Small intestine (tissue), 7 donors: ENCODE measurements around the gene GNB1L. TPM values are rescaled to one million over a fixed set of nuclear protein-coding genes. Genes with fewer than 3 reads are reported as not detected.

Experiments
- DNase-seq, 2 donors: peaks; one replicate each; pipeline versions ENCODE4 v3.0.0 to v3.0.0-alpha.2; 2013
- FAIRE-seq: peaks from 2 replicates; lab custom pipeline; 2012; peaks lifted over from hg19 to GRCh38; lab: Jason Lieb, UNC
- H3K27ac ChIP-seq, 3 donors: one replicate each; pipeline ENCODE4 v1.5.1; 2013; ENCODE audit warnings: low read length in 2 of 3, mild to moderate bottlenecking in 2 of 3, control low read depth in 1 of 3, inconsistent platforms in 1 of 3, low read depth in 1 of 3, moderate library complexity in 1 of 3
- H3K27me3 ChIP-seq, 3 donors: one replicate each; pipeline ENCODE4 v1.6.1; 2013; ENCODE audit warnings: low read length in 3 of 3, inconsistent platforms in 1 of 3; ENCODE audit not compliant: control insufficient read depth in 3 of 3, insufficient read depth in 3 of 3
- H3K36me3 ChIP-seq, 3 donors: one replicate each; pipeline ENCODE4 v1.6.1; 2013; ENCODE audit warnings: low read length in 3 of 3, inconsistent platforms in 1 of 3, low read depth in 1 of 3, mild to moderate bottlenecking in 1 of 3, moderate library complexity in 1 of 3; ENCODE audit not compliant: control insufficient read depth in 3 of 3, insufficient read depth in 2 of 3
- H3K4me1 ChIP-seq, 3 donors: one replicate each; pipeline ENCODE4 v1.6.1; 2013; ENCODE audit warnings: low read length in 2 of 3, inconsistent platforms in 1 of 3, low read depth in 1 of 3, mild to moderate bottlenecking in 1 of 3, moderate library complexity in 1 of 3; ENCODE audit not compliant: control insufficient read depth in 3 of 3, insufficient read depth in 2 of 3
- H3K4me3 ChIP-seq, 3 donors: one replicate each; pipeline ENCODE4 v1.5.1; 2013; ENCODE audit warnings: low read length in 3 of 3, control low read depth in 1 of 3, inconsistent platforms in 1 of 3, low read depth in 1 of 3, mild to moderate bottlenecking in 1 of 3, moderate library complexity in 1 of 3
- H3K9me3 ChIP-seq, 2 donors: one replicate each; pipeline ENCODE4 v1.6.1; 2013; ENCODE audit warnings: low read depth in 1 of 2, low read length in 1 of 2; ENCODE audit not compliant: control insufficient read depth in 2 of 2, insufficient read depth in 1 of 2
- WGBS, 3 donors: extraction: QIAGEN DNeasy Blood & Tissue Kit; methylation state at CpG; one replicate each; pipeline ENCODE4 v1.1.7; 2013; 5-methylcytosine and 5-hydroxymethylcytosine counted together
- polyA plus RNA-seq, 4 donors: library from polyadenylated mRNA; stranded (reverse) in 3 of 4; unstranded in 1 of 4; fragments of 200-250 nt in 3 of 4; fragments of 120-200 nt in 1 of 4; gene quantifications; one replicate each; pipeline versions ENCODE4 v1.2.1 to v1.2.3, GENCODE V29; 2013
- donor health status: healthy with polysubstance abuse.
- donor health status: control.
- donor health status: control.
- donor health status: Bipolar disorder and iron deficiency.
- donor health status: healthy.

Gene GNB1L
- polyA plus RNA-seq, 4 donors: 4.0 to 18.9 (median 9.8) TPM

- FAIRE-seq (no peak), DNase-seq (no peak)
- no peaks in the 10 kb centered on the region for H3K27me3 ChIP-seq
- peaks cover 0 to 66% (median 0%) of the 10 kb centered on the region in 3 donors for H3K36me3 ChIP-seq
- no peak overlapping the region for H3K27ac ChIP-seq
- no peaks in the 10 kb centered on the region for H3K9me3 ChIP-seq
- H3K4me3 ChIP-seq: no peak overlapping the region
- 92 to 95% (median 93%) methylated on average over 13 of the region's 13 CpGs for WGBS, 3 donors
- H3K4me1 ChIP-seq: peaks cover 0 to 7% (median 0%) of the 10 kb centered on the region in 3 donors
Measured at GRCh38 chr22:19879246-19879570, 24.5 kb upstream of the GNB1L start.

- Histone ChIP-seq H3K4me1 (peaks cover 0 to 7% (median 0%) of the 10 kb centered on the region in 3 donors), H3K36me3 (peaks cover 0 to 69% (median 0%) of the 10 kb centered on the region in 3 donors), H3K9me3 (no peaks in the 10 kb centered on the region), H3K27ac (no peak overlapping the region), H3K27me3 (no peaks in the 10 kb centered on the region), H3K4me3 (no peak overlapping the region)
- FAIRE-seq (no peak), DNase-seq (no peak)
- WGBS, 3 donors: 88 to 93% (median 89%) methylated on average over 16 of the region's 16 CpGs
Measured at GRCh38 chr22:19878461-19879245, 24.0 kb upstream of the GNB1L start.

- FAIRE-seq (no peak), DNase-seq (no peak)
- Histone ChIP-seq H3K27me3 (no peaks in the 10 kb centered on the region), H3K9me3 (no peaks in the 10 kb centered on the region), H3K4me3 (no peak overlapping the region), H3K4me1 (peaks cover 0 to 7% (median 0%) of the 10 kb centered on the region in 3 donors), H3K36me3 (peaks cover 0 to 64% (median 0%) of the 10 kb centered on the region in 3 donors), H3K27ac (no peak overlapping the region)
- WGBS, 3 donors: 90 to 91% (median 90%) methylated on average over 20 of the region's 20 CpGs
Measured at GRCh38 chr22:19877626-19878339, 23.1 kb upstream of the GNB1L start.

GRCh38 chr22:19876941-19877625, 22.4 kb upstream of the GNB1L start:
- H3K27me3 ChIP-seq: no peaks in the 10 kb centered on the region
- no peak overlapping the region for H3K4me3 ChIP-seq
- H3K9me3 ChIP-seq: no peaks in the 10 kb centered on the region
- no peak for FAIRE-seq
- 89 to 93% (median 92%) methylated on average over 12 to 18 of the region's 18 CpGs for WGBS, 3 donors
- peaks cover 0 to 6% (median 0%) of the 10 kb centered on the region in 3 donors for H3K4me1 ChIP-seq
- H3K36me3 ChIP-seq: peaks cover 0 to 59% (median 0%) of the 10 kb centered on the region in 3 donors
- no peak for DNase-seq
- no peak overlapping the region for H3K27ac ChIP-seq

- Histone ChIP-seq H3K4me1 (no peaks in the 10 kb centered on the region), H3K27me3 (no peaks in the 10 kb centered on the region), H3K4me3 (no peak overlapping the region), H3K9me3 (no peaks in the 10 kb centered on the region), H3K27ac (no peak overlapping the region), H3K36me3 (peaks cover 0 to 59% (median 0%) of the 10 kb centered on the region in 3 donors)
- FAIRE-seq (no peak), DNase-seq (no peak)
- WGBS, 3 donors: 64 to 77% (median 74%) methylated on average over 18 to 21 of the region's 21 CpGs
Measured at GRCh38 chr22:19876314-19876940, 21.8 kb upstream of the GNB1L start.

- Histone ChIP-seq H3K27me3 (no peaks in the 10 kb centered on the region), H3K9me3 (no peaks in the 10 kb centered on the region), H3K4me3 (no peak overlapping the region), H3K4me1 (no peaks in the 10 kb centered on the region), H3K27ac (no peak overlapping the region), H3K36me3 (peaks cover 0 to 56% (median 0%) of the 10 kb centered on the region in 3 donors)
- no peak for FAIRE-seq
- DNase-seq: no peak
- WGBS, 3 donors: 33 to 58% (median 43%) methylated on average over 23 of the region's 23 CpGs
Measured at GRCh38 chr22:19875531-19876313, 21.0 kb upstream of the GNB1L start.

- Histone ChIP-seq H3K27me3 (no peaks in the 10 kb centered on the region), H3K36me3 (peaks cover 0 to 51% (median 0%) of the 10 kb centered on the region in 3 donors), H3K4me3 (no peak overlapping the region), H3K9me3 (no peaks in the 10 kb centered on the region), H3K4me1 (no peaks in the 10 kb centered on the region), H3K27ac (no peak overlapping the region)
- FAIRE-seq: no peak
- WGBS, 3 donors: 80 to 83% (median 80%) methylated on average over 11 to 12 of the region's 12 CpGs
- no peak for DNase-seq
Measured at GRCh38 chr22:19875061-19875530, 20.4 kb upstream of the GNB1L start.
